NCI-H128 (cell line): Measurements from ENCODE around the gene PIP4K2A.

Experiments used
- DNase-seq: peaks from one replicate; lab custom pipeline; 2025; ENCODE audit not compliant: unreplicated experiment; lab: John Stamatoyannopoulos, UW

The PIP4K2A gene

DNA sequence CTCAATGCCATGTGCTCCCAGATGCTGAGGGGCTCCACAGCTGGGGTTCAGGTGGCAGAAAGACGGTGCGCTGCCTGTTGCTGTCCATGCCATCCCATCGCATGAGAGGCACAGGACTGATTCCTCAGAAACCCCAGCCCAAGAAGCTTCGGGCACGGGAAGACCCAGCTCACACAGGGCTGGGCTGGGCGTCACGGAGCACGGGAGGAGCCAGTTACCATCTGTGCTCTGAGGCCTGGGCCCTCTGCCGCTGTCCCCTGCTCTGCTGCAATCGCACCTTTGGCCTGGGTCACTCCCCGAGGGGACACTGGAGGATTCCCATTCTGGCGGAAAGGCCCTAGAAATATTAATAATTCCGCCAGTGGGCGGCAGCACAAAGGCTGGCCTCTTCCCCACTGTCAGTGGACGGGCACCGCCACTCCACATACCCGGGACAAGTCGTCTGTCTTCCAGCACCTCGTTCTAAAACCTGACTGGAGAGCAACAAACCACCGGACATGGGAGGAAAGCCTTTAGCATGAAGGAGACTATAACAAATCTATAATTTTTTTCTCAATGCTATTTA is 92.1 kb downstream of the PIP4K2A start:
- DNase-seq = no peak

GRCh38 chr10:22621726-22622125 is 92.7 kb downstream of the PIP4K2A start:
- no peak for DNase-seq

DNA sequence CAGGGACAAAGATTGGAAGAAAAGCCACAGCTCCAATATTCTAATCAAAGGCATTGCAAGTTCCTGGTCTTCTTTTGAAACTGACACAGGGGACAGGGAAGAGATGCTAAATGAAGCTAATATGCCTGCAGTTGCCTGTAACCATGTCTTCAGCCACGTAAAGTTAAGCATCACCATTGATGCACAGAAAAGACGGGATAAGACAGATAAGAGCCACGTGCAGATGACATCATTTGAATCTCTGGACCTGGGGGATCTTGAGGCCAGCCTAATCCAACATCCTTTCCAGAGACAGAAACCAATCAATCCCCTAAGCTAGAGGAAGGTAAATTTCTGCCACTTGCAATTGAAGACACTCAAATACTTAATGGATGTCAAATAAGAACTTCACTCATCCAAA is 93.4 kb downstream of the PIP4K2A start:
- no peak for DNase-seq

DNA sequence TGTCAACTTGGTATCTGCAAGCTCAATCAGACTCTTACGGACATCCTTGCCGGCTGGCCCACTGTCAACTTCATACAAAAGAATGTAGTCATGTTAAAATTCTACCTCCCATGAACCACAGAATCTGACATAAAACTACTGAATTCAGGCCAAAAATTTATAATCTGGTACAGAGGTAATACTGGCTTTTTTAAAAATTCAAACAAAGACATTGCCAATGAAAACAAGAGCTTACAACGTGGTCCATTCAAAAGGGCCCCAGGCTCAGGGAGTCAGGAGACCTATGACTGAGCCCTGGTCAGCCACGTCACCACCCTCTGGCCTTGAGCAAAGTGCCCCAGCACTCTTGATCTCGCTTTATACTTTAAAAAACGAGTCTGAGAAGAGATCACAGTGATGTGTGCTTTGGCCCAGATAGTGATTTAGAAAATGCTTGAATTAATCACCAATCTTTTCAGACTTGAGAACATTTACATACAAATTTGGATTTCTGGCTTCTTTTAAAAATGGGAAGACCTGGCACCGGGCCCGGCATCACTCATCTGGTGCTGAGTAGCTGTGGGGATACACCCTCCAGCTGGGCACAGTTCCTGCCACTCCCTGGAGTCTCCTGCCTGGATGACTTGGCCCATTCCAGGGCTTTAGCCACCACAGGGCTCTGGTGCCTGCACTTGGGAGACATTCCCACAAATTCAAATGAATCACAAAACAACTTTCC is 94.1 kb downstream of the PIP4K2A start:
- no peak for DNase-seq

DNA sequence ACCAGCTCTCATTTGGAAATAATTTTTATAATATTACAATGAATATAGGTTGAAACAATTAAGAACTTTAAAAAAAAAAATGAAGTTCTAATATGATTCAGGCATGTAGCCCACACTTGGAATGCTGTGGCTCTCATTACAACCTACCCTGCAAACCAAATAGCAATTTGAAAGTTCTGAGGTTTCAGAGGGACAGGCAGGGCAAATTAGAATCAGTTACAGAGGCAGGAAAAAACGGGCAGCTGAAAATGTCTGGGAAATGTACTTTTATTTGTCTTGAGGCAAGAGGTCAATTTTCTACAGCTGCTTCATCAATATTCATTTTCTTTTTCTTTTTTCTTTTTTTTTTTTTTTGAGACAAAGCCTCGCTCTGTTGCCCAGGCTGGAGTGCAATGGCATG is 95.3 kb downstream of the PIP4K2A start:
- no peak for DNase-seq

DNA sequence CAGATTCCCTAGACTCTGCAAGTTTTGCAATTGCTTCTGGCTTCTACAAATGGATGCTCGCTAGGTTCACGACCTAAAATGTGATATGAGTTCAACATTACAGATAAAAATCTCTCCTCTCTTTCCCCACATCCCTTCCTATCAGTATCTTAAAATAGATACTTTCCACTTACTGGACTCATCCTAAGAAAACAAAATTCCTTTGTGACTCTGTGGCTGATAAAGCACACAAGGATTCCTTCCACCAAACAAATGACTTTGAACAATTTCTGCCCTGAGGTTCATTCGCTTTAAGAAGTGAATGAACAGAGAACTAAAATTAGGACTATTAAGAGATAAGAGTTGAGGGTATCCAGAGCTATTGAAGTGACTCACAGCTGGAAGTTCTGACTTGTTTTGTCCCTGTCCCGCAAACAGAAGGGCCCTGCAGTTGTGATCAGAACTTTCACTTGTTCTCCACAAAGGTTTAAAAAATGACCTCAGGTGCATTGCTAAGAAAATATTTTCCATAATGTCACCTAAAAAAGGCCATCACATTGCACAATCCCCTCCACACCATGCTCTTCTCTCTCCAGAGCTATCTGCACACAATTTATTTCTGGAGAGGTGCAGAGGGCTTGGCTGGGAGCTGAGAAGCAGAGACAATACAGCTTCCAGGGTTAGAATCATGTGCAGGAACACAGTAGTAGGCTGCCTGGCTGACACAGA is 96.1 kb downstream of the PIP4K2A start:
- DNase-seq = no peak

- no peak for DNase-seq
Measured at GRCh38 chr10:22617516-22617915, 96.9 kb downstream of the PIP4K2A start.

DNA sequence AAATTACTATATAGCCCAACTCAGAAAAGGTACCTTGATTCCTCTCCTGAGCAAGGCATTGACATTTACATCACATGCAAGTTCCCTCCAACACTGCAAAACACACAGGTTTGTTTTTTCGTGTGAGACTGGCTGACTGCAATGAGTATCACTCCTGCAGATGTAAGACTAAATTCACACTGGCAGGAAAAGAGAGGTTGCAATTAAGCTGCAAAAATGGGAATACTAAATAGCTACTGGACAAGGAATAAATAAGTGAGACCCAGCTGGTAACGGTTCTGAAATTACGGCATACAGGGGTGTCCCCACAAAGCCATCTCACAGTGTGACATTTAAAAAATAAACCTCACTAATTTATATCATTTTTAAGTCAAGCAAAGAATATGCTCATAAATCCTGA is 97.3 kb downstream of the PIP4K2A start:
- DNase-seq = no peak

DNA sequence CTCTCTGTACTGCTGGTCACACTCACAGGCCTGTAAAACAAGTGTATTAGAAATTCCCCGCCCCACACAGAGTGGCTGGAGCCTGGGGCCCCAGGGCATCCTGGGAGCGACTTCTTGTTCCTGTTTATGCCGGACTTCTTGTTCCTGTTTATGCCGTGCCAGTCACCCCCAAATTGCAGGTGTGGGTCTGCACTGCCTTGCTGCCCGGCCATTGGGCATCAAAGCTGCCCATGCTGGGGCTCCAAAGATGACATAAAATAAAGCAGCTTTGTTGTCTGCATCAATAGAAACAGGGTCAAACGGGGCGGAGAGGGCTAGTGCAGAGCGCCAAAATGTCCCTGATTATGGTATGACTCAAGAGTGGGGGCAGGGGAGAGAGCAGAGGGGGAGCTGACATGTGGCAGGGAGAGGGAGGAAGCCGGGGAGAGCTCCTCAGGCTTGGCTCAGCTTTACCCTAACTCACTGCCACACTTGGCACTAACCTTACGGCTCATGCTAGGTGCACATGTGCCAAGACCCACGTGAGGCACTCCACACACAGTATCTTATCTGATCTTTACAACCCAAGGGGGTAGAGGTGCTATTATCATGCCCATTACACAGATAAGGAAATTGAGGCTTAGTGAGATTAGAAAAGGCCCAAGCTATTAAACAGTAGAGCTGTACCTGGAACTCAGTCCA is 98.4 kb downstream of the PIP4K2A start:
- DNase-seq = no peak

DNA sequence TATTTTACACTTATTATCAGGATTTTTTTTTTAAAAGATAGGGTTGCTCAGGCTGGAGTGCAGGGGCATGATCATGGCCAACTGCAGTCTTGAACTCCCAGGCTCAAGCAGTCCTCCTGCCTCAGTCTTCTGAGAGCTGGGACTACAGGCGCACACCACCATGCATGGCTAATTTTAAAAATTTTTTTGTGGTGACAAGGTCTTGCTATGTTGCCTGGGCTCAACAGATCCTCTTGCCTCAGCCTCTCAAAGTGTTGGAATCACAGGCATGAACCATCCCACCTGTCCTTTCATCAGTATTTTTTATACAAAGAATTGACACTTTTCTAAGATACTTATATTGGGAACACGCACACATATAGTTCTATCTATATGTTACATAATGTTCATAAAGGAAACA is 99.3 kb downstream of the PIP4K2A start:
- no peak for DNase-seq

- DNase-seq = no peak
Measured at GRCh38 chr10:22613011-22613410, 101.4 kb downstream of the PIP4K2A start.

DNA sequence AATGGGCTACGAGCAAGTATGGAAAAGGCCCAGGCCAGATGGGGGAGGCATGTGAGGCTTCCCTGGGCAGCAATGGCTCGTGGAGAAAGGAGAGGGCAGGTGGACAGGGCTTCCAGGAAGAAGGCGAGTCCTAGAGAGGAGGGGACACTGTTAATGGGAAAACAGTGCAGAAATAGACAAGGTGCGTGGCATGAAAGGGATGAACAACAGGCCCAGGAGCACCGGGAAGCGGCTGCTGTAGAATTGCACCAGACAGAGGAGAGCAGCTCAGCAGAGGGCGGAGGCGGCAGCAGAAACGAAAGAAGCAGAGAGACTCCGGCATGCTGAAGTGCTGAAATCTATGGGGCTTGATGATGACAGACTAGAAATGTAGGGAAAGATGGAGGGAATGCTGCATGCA is 102.1 kb downstream of the PIP4K2A start:
- DNase-seq = no peak

GRCh38 chr10:22611425-22612115 is 102.8 kb downstream of the PIP4K2A start:
- no peak for DNase-seq

DNA sequence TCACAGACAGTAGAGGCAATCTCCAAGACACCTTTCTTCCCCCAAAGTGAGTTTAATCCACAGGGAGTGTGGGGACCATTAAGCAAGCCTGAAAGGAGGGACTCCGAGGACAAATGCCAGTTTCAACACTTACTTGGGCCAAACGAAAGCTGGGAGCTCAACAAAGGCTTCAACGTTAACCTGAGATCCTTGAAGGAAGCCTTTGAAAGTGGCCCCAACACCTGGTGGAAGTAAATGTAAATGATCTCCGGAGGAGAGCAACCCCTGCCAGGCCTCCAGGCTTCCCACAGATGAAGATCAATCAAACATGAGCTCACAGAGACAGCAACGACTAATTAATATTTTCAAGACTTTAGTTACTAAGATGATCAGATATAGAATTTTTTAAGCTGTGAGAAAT is 103.8 kb downstream of the PIP4K2A start:
- DNase-seq = no peak

DNA sequence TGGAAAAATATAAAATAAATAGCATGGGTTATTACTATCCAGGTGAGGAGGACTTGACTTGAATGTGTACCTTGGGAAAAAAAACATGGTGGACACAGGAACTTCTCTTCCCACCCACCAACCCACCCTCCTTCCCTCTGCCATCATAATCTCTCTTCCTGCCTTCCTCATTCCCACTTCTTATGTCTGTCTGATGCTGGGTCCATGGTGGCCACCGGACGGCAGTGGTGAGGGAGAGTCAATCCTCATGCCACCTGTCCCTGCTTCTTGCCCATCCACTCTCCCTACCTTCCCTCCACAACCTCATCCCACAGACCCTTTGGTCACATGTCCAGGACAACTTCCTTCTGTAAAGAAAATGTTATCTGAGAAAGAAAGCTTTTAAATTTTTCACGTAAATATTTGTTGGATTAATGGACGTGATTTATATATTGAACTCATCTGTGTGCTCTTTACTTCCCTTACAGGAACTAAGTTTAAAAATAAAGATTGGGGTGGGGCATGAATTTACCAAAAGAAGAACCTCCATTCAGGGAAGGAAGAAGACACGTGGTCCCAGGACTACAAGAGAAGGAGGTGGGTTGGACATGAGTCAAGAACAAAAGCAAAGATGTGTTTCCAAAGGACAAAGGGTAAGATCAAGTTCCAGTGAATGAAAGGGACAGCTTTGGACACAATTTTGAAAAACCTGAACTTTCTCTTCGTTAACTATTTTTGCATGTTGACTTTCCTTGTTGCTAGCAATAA is 104.5 kb downstream of the PIP4K2A start:
- no peak for DNase-seq

DNA sequence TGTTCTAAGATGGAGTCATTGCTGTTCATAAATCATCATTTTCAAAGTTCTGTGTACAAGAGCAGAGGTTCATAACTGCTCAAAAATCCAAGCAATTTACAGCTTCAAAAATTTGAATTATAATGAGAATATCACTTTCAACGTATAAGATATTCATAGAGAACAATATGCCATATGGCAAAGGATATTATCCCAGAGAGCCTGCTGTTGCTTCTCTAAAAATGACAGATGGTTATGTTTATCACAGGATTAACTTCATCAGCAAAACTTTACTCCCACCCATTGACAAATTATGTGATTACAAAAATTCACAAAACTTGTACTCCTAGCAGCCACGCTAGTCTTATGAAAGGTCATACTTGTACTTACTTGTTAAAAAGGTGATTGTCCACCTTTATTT is 105.1 kb downstream of the PIP4K2A start:
- no peak for DNase-seq

- no peak for DNase-seq
Measured at GRCh38 chr10:22607261-22607660, 107.1 kb downstream of the PIP4K2A start.

DNA sequence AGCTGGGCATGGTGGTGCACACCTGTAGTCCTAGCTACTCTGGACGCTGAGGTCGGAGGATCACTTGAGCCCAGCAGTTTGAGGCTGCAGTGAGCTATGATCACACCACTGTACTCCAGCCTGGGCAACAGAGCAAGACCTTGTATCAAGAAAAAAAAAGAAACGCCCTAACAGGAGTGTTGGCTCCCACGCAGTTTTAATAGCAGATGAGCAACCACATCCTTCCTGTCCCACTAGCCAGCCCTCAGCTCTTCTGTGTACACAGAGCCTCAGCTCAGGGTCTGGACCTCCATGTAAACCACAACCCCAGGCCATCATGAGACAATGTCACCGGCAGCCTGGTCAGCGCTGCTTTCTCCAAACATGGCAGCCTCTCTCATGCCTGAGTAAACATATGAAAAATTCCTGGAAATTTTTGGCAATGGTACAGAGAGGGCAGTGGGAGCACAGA is 108.2 kb downstream of the PIP4K2A start:
- no peak for DNase-seq

GRCh38 chr10:22605168-22605567 is 109.2 kb downstream of the PIP4K2A start:
- no peak for DNase-seq

GRCh38 chr10:22604344-22605126 is 109.8 kb downstream of the PIP4K2A start:
- DNase-seq = no peak
